Caco-2 (cell line): ENCODE results near the gene RAD51B. TPM values are rescaled to one million over a fixed set of nuclear protein-coding genes. Genes with fewer than 3 reads are reported as not detected.

ENCODE experiments used
- BruUV-seq: library from RNA; stranded (reverse); fragments of 400-500 nt; replicated peaks from 2 replicates; lab custom pipeline; 2021; lab: Mats Ljungman, UMichigan
- CTCF ChIA-PET: fragments of 300-600 bp; sonication (Branson Sonifier 250); formaldehyde crosslinking; loops from one replicate; lab custom pipeline; 2022; ENCODE audit warnings: antibody characterized with exemption; lab: Charles Lee
- POLR2A ChIA-PET: fragments of 300-600 bp; sonication (Branson Sonifier 250); formaldehyde crosslinking; loops from one replicate; lab custom pipeline; 2022; ENCODE audit warnings: antibody characterized with exemption; lab: Charles Lee
- DNase-seq, 2 experiments: peaks; one replicate each; pipeline versions ENCODE4 v3.0.0 to v3.0.0-alpha.2; 2020 to 2022
- H3K27me3 ChIP-seq: replicated peaks from 2 replicates; pipeline ENCODE4 v1.6.0; 2011; ENCODE audit warnings: low read length; ENCODE audit not compliant: control insufficient read depth, insufficient read depth
- H3K36me3 ChIP-seq: 2 replicates; pipeline ENCODE4 v1.5.1; 2011; ENCODE audit warnings: low read length; ENCODE audit not compliant: control insufficient read depth, insufficient read depth
- H3K4me1 ChIP-seq: fragments of 250-450 bp; sonication (Bioruptor Pico); 2 replicates; pipeline ENCODE4 v1.5.1; 2020; ENCODE audit warnings: mild to moderate bottlenecking
- H3K4me3 ChIP-seq: 2 replicates; pipeline ENCODE4 v1.5.1; 2011; ENCODE audit warnings: low read depth, mild to moderate bottlenecking, control low read depth, low read length
- H3K9me3 ChIP-seq: fragments of 250-450 bp; sonication (Bioruptor Pico); 2 replicates; pipeline ENCODE4 v1.5.1; 2020; ENCODE audit warnings: mild to moderate bottlenecking, moderate library complexity
- H3K27ac Mint-ChIP-seq: one replicate; pipeline ENCODE4 v1.8.0; 2022; ENCODE audit warnings: mixed read lengths; ENCODE audit not compliant: unreplicated experiment
- H3K27me3 Mint-ChIP-seq: one replicate; pipeline ENCODE4 v1.8.0; 2022; ENCODE audit warnings: mixed read lengths; ENCODE audit not compliant: insufficient read depth, unreplicated experiment
- H3K36me3 Mint-ChIP-seq: one replicate; pipeline ENCODE4 v1.8.0; 2022; ENCODE audit warnings: mild to moderate bottlenecking, mixed read lengths; ENCODE audit not compliant: insufficient read depth, unreplicated experiment
- H3K4me1 Mint-ChIP-seq: one replicate; pipeline ENCODE4 v1.8.0; 2022; ENCODE audit warnings: low read depth, mixed read lengths; ENCODE audit not compliant: unreplicated experiment
- H3K4me3 Mint-ChIP-seq: one replicate; pipeline ENCODE4 v1.8.0; 2022; ENCODE audit warnings: mild to moderate bottlenecking, moderate library complexity, mixed read lengths; ENCODE audit not compliant: unreplicated experiment
- H3K9me3 Mint-ChIP-seq: one replicate; pipeline ENCODE4 v1.8.0; 2022; ENCODE audit warnings: mixed read lengths; ENCODE audit not compliant: unreplicated experiment
- CTCF ChIP-seq, 2 experiments: fragments of 200-600 bp in 1 of 2; IDR thresholded peaks; 1 replicate in 1 of 2; 2 replicates in 1 of 2; pipeline versions ENCODE4 v1.5.1 to v1.8.0; 2011 to 2022; ENCODE audit warnings: antibody characterized with exemption in 1 of 2, control low read depth in 1 of 2, inconsistent platforms in 1 of 2, low read depth in 1 of 2, low read length in 1 of 2, mild to moderate bottlenecking in 1 of 2, moderate library complexity in 1 of 2; ENCODE audit not compliant: insufficient read depth in 1 of 2, severe bottlenecking in 1 of 2, unreplicated experiment in 1 of 2
- intact Hi-C: fragments of 100-400 bp; cut with micrococcal nuclease; formaldehyde crosslinking; loops from one replicate; pipeline ENCODE4 v1.10.0; 2022; ENCODE audit not compliant: unreplicated experiment
- total RNA-seq: library from RNA; stranded (reverse); gene quantifications from 2 replicates; pipeline ENCODE4 v1.2.3, GENCODE V29; 2022

Gene RAD51B
- total RNA-seq, 1 experiment from 2014 or later = 16.7 TPM

- H3K36me3 Mint-ChIP-seq = no peaks in the 10 kb centered on the region
- TF ChIP-seq CTCF (IDR thresholded peaks at IDR 0.05; ENCODE audit: insufficient read depth in 1 of 2, low read depth in 1 of 2, low read length in 1 of 2, severe bottlenecking in 1 of 2, unreplicated experiment in 1 of 2) = no peak
These were observed 524.0 kb downstream of the RAD51B start for GRCh38 chr14:68343534-68344118.

GRCh38 chr14:68345738-68346137, 526.2 kb downstream of the RAD51B start:
- DNase-seq = no peak
- H3K4me3 Mint-ChIP-seq = no peak overlapping the region
- intact Hi-C loops = no loop called here
- TF ChIP-seq CTCF (IDR thresholded peaks at IDR 0.05; ENCODE audit: insufficient read depth in 1 of 2, low read depth in 1 of 2, low read length in 1 of 2, severe bottlenecking in 1 of 2, unreplicated experiment in 1 of 2) = no peak
- Histone ChIP-seq H3K4me3 (no peak overlapping the region), H3K9me3 (peaks cover 12% of the 10 kb centered on the region; the same call in 1 of the 2 replicates), H3K36me3 (no peaks in the 10 kb centered on the region), H3K4me1 (peaks cover 18% of the 10 kb centered on the region), H3K27me3 (no peaks in the 10 kb centered on the region)
- no peaks in the 10 kb centered on the region for H3K36me3 Mint-ChIP-seq
- peaks cover 21% of the 10 kb centered on the region for H3K4me1 Mint-ChIP-seq
- POLR2A ChIA-PET = no interaction called here
- CTCF ChIA-PET = no interaction called here
- peaks cover 21% of the 10 kb centered on the region for H3K9me3 Mint-ChIP-seq
- no peaks in the 10 kb centered on the region for H3K27me3 Mint-ChIP-seq
- no peak overlapping the region for H3K27ac Mint-ChIP-seq
- BruUV-seq = no TSS peak

More at GRCh38 chr14:68343534-68344118, 524.0 kb downstream of the RAD51B start:
- H3K36me3 ChIP-seq = no peaks in the 10 kb centered on the region
- intact Hi-C loops = no loop called here
- peaks cover 12% of the 10 kb centered on the region; the same call in 1 of the 2 replicates for H3K9me3 ChIP-seq
- no peak for DNase-seq
- Mint-ChIP-seq H3K27ac (no peak overlapping the region), H3K4me3 (no peak overlapping the region), H3K4me1 (peaks cover 21% of the 10 kb centered on the region), H3K9me3 (peaks cover 21% of the 10 kb centered on the region), H3K27me3 (no peaks in the 10 kb centered on the region)
- no peak overlapping the region for H3K4me3 ChIP-seq
- POLR2A ChIA-PET = no interaction called here
- no TSS peak for BruUV-seq
- CTCF ChIA-PET = no interaction called here
- H3K4me1 ChIP-seq = peaks cover 12% of the 10 kb centered on the region
- no peaks in the 10 kb centered on the region for H3K27me3 ChIP-seq

GRCh38 chr14:68346556-68347343, 527.2 kb downstream of the RAD51B start:
- peaks cover 18% of the 10 kb centered on the region for H3K4me1 ChIP-seq
- no peak overlapping the region for H3K4me3 ChIP-seq
- intact Hi-C loops = no loop called here
- peaks cover 12% of the 10 kb centered on the region; the same call in 1 of the 2 replicates for H3K9me3 ChIP-seq
- Mint-ChIP-seq H3K27me3 (no peaks in the 10 kb centered on the region), H3K4me1 (peaks cover 20% of the 10 kb centered on the region), H3K27ac (peak overlapping the region; percentile 69), H3K36me3 (no peaks in the 10 kb centered on the region), H3K4me3 (no peak overlapping the region), H3K9me3 (peaks cover 21% of the 10 kb centered on the region)
- no peak for TF ChIP-seq CTCF (IDR thresholded peaks at IDR 0.05; ENCODE audit: insufficient read depth in 1 of 2, low read depth in 1 of 2, low read length in 1 of 2, severe bottlenecking in 1 of 2, unreplicated experiment in 1 of 2)
- H3K27me3 ChIP-seq = no peaks in the 10 kb centered on the region
- no TSS peak for BruUV-seq
- POLR2A ChIA-PET = no interaction called here
- CTCF ChIA-PET = no interaction called here
- no peaks in the 10 kb centered on the region for H3K36me3 ChIP-seq
- no peak for DNase-seq
